ENCODE data around the gene PRSS53.

The PRSS53 gene

DNA sequence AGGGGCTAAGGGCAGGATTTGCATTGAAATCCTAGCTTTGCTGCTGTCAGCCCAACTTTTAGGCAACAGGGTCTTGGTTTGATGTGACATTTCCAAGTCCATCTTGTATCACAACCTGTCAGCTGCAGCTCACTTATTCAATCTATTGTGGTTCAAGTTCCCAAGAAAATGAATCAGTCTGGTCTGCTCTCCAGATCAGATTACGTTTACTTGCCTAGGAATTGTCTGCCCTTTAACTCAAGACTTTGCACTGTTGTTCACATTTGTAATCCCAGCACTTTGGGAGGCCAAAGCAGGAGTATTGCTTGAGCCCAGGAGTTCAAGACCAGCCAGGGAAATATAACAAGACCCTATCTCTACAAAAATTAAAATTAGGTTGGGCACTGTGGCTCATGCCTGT, 45.4 kb downstream of the PRSS53 start:
- no peak for DNase-seq (ENCODE audit: low spot score)

DNA sequence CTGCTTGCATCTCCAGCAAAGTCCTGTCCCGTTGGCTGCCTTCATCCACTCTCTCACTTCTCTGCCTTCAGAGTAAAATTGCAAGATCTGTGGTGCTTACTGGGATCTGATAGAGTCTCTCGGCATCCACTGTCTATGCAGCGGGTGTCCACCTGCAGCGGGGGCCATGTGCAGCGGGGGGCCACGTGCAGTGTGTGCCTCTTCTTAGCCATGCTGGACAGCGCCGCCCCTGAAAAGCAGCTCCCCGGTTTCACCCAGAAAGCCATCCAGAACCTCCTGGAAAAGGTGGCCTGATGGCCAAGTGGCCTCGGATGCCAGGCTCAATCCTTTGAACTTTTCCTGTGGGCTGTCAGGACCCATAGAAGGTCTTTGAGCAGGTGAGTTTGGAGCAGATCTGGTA, 45.9 kb downstream of the PRSS53 start:
- DNase-seq (ENCODE audit: low spot score): no peak

DNA sequence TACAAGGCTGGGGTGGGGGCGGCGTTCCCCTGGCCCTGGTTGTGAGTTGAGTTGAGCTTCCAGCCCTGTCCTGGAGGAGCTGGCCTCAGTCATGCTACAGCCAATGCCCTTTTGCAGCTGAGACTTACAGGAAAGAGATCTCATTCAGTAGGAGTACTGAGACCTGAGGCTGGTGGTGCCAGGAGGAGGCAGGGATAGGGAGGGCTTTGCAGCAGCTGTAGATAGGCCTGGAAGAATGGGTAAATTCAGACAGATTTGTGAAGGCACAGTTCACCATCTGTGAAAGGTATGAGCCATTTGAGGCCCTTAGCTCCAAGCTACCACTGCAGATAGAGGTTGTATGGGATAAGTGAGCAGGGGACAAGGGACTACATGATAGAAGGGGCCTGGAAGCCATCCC, 49.8 kb downstream of the PRSS53 start:
- DNase-seq (ENCODE audit: low spot score): no peak

DNA sequence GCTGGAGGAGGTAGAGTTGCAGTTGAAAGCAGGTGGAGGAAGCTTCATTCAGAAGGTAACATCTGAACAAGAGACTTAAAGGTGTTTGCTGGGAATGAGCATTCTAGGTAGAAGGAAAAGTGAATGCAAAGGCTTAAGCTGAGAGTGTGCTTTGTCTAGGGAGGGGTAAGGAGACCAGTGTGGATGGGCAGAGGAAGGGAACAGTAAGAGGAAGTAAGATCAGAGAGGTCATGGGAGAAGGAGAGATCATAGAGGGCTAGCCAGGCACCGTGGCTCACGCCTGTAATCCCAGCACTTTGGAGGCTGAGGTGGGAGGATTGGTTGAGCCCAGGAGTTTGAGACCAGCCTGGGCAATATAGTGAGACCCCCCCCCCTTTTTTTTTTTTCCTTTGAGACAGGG, 52.1 kb downstream of the PRSS53 start:
- no peak for DNase-seq (ENCODE audit: low spot score)

DNA sequence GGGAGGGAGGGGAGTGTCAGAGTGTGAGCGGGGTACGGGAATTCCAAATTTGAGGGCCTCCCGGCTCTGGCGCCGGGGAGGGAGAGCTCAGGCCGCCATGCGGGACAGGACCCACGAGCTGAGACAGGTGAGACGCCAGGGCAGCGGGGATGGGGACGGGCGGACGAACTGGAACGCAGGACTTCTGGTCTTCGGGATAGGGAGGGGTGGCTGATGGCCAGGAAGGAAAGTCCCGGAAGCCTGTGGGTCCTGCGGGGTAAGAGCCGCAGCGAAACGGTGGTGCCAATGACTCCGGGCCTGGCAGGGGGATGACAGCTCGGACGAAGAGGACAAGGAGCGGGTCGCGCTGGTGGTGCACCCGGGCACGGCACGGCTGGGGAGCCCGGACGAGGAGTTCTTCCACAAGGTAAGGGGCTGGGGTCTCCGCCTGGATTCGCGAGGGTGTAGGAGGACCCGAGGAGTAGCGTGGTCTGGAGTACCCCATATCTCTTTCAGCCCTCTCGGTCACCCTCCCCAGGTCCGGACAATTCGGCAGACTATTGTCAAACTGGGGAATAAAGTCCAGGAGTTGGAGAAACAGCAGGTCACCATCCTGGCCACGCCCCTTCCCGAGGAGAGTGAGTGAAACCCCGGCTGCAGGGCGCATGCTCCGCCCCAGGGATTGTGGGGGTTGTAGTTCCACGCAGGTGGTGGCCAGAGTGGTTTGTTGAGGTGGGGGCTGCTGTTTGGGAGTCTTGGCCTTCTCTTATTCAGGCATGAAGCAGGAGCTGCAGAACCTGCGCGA, 54.8 kb downstream of the PRSS53 start:
- DNase-seq (ENCODE audit: low spot score): peak; percentile 83
